Measurements from ENCODE around the gene TPRN. TPM values are rescaled to one million over a fixed set of nuclear protein-coding genes. Genes with fewer than 3 reads are reported as not detected.
A peak's percentile ranks its signal among the peaks of the same experiment; 100 is the strongest.

TPRN gene
- total and polyA plus RNA-seq, 2 of the 4 experiments (the other 2 are of a cell fraction), result 1.8 to 5.3 TPM

DNA sequence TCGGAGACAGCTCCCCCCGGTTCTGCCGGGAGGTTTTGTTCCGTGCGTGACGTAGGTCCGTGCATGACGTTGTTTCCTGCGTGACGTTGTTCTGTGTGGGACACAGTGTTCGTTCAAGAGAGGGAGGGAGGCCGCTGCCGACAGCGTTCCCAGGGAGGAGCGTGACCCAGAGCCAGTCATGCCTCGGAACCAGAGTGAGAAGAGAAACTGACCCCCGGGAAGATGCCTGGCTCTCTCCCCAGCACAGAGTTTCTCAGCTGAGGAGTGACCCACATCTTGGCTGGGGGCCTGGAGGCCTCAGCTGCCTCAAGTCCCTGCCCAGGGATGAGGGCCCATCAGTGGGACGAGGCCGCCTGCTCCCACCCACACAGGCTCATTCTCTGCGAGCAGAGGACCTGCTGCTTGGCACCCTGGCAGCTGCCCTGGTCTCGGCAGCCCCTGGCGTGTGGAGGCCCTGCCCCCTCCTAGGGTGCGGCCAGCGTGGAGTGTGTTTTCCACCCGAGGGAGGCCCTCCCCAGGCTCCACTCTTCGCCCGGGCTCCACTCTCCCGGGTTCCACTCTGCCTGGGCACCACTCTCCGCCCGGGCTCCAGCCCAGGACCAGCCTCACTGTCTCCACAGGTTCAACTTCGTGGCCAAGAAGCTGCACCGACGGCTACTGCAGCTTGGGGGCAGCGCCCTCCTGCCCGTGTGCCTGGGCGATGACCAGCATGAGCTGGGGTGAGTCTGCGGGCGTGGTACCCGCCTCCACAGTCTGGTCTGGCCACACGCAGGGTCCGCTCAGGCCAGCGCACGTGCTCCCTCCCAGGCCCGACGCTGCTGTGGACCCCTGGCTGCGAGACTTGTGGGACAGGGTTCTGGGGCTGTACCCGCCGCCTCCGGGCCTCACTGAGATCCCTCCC, 12.9 kb upstream of the TPRN start:
- H3K36me3 ChIP-seq (ENCODE audit: control insufficient read depth, insufficient read depth, low read length), result peaks cover 21% of the 10 kb centered on the region
- H4K91ac ChIP-seq (ENCODE audit: insufficient read depth, low read depth, low read length), result no peak overlapping the region
- no peak for DNase-seq
- no peak overlapping the region for H3K23ac ChIP-seq (ENCODE audit: low read depth, low read length)
- no peak overlapping the region for H3K9ac ChIP-seq (ENCODE audit: low read depth, low read length)
- no peak overlapping the region for H2AK5ac ChIP-seq (ENCODE audit: low read depth, low read length)
- H3K27ac ChIP-seq (ENCODE audit: insufficient read depth, low read length), result no peak overlapping the region
- POLR2A ChIA-PET (ENCODE audit: unreplicated experiment), result interaction anchor here (0.5 kb wide), 1 partner anchor 23 kb away, joined by 3 read pairs; no protein-coding TSS in a partner anchor
- H3K4me2 ChIP-seq (ENCODE audit: low read depth, low read length), result no peak overlapping the region
- no peak overlapping the region for H3K18ac ChIP-seq (ENCODE audit: low read depth, low read length)
- no peaks in the 10 kb centered on the region for H3K27me3 ChIP-seq (ENCODE audit: control insufficient read depth, insufficient read depth, low read length)
- H4K20me1 ChIP-seq (ENCODE audit: insufficient read depth, low read length), result no peaks in the 10 kb centered on the region
- H3K56ac ChIP-seq (ENCODE audit: extremely low read depth, insufficient read depth, low read length), result no peak overlapping the region
- intact Hi-C loops (cut with micrococcal nuclease), result no loop called here
- H2BK20ac ChIP-seq (ENCODE audit: low read depth, low read length), result no peak overlapping the region
- H2BK15ac ChIP-seq (ENCODE audit: low read depth, low read length), result no peak overlapping the region
- no peaks in the 10 kb centered on the region for H3K4me1 ChIP-seq (ENCODE audit: control insufficient read depth, insufficient read depth, low read length)
- H4K5ac ChIP-seq (ENCODE audit: low read depth, low read length), result no peak overlapping the region
- no peak overlapping the region for H3K14ac ChIP-seq (replicated peaks; ENCODE audit: low read depth, low read length)
- CTCF ChIA-PET, result no interaction called here
- no peak overlapping the region for H4K8ac ChIP-seq (ENCODE audit: low read depth in 2 of 2, low read length in 2 of 2)
- no peak overlapping the region for H2BK5ac ChIP-seq (ENCODE audit: low read depth, low read length, poor library complexity, severe bottlenecking)
- BruUV-seq (replicated peaks), result no TSS peak
- dilution Hi-C loops (cut with HindIII; ENCODE audit: low sequenced_read_pairs, unreplicated experiment), result no loop called here
- in situ Hi-C loops (cut with MboI; ENCODE audit: low sequenced_read_pairs), result no loop called here
- H3K9me3 ChIP-seq (ENCODE audit: control insufficient read depth, insufficient read depth, low read length), result no peaks in the 10 kb centered on the region
- WGBS, 2 experiments (ENCODE audit: extremely low coverage in 2 of 2, insufficient read length in 1 of 2), result 93% methylated on average over 34 of the region's 49 CpGs; no CpG with 5 or more reads in 1 of the 2 experiments
- no peaks in the 10 kb centered on the region for H3K9me1 ChIP-seq (ENCODE audit: insufficient read depth, low read length)
- peak overlapping the region; percentile 28 for H2AK9ac ChIP-seq (replicated peaks; ENCODE audit: low read depth, low read length, poor library complexity)
- H3K4ac ChIP-seq (ENCODE audit: low read depth, low read length), result no peak overlapping the region
- peaks cover 2 to 3% of the 10 kb centered on the region in 2 experiments; a peak in 2 of 4 replicates for H3K79me1 ChIP-seq (ENCODE audit: low read depth in 1 of 2, low read length in 2 of 2)
- no peak overlapping the region for H3K4me3 ChIP-seq (ENCODE audit: insufficient read depth, low read depth, low read length)
- no peak overlapping the region for H2AFZ ChIP-seq (replicated peaks; ENCODE audit: low read length, poor library complexity)
- H2BK120ac ChIP-seq (ENCODE audit: low read depth, low read length), result no peak overlapping the region
- TF ChIP-seq, protein P1, sequence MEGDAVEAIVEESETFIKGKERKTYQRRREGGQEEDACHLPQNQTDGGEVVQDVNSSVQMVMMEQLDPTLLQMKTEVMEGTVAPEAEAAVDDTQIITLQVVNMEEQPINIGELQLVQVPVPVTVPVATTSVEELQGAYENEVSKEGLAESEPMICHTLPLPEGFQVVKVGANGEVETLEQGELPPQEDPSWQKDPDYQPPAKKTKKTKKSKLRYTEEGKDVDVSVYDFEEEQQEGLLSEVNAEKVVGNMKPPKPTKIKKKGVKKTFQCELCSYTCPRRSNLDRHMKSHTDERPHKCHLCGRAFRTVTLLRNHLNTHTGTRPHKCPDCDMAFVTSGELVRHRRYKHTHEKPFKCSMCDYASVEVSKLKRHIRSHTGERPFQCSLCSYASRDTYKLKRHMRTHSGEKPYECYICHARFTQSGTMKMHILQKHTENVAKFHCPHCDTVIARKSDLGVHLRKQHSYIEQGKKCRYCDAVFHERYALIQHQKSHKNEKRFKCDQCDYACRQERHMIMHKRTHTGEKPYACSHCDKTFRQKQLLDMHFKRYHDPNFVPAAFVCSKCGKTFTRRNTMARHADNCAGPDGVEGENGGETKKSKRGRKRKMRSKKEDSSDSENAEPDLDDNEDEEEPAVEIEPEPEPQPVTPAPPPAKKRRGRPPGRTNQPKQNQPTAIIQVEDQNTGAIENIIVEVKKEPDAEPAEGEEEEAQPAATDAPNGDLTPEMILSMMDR (conservative IDR thresholded peaks at IDR 0.05; ENCODE audit: low read depth, low read length), result peak; percentile 15; the same call in 1 of the 2 replicates
- no peak for TF ChIP-seq RCOR1 (IDR thresholded peaks at IDR 0.05; ENCODE audit: insufficient replicate concordance, low read length)
- no peak for ATAC-seq (ENCODE audit: low read depth)
